Large intestine (tissue), 3 donors: ENCODE measurements around the gene RLF. TPM values are rescaled to one million over a fixed set of nuclear protein-coding genes. Genes with fewer than 3 reads are reported as not detected.

Source experiments
- DNase-seq, 2 donors: peaks; one replicate each; pipeline versions ENCODE4 v3.0.0 to v3.0.0-alpha.2; 2013
- H3K27ac ChIP-seq: one replicate; pipeline ENCODE4 v1.5.1; 2013; ENCODE audit warnings: low read length
- H3K27me3 ChIP-seq: 2 replicates; pipeline ENCODE4 v1.6.1; 2013; ENCODE audit warnings: low read length; ENCODE audit not compliant: control insufficient read depth, insufficient read depth
- H3K36me3 ChIP-seq: 2 replicates; pipeline ENCODE4 v1.6.1; 2013; ENCODE audit warnings: low read length; ENCODE audit not compliant: control insufficient read depth, insufficient read depth
- H3K4me1 ChIP-seq: one replicate; pipeline ENCODE4 v1.6.1; 2013; ENCODE audit warnings: low read length; ENCODE audit not compliant: control insufficient read depth, insufficient read depth
- H3K4me3 ChIP-seq: one replicate; pipeline ENCODE4 v1.5.1; 2013; ENCODE audit warnings: low read length
- H3K9me3 ChIP-seq: one replicate; pipeline ENCODE4 v1.6.1; 2013; ENCODE audit warnings: mild to moderate bottlenecking, low read depth, low read length, moderate library complexity; ENCODE audit not compliant: control insufficient read depth
- WGBS: methylation state at CpG from one replicate; pipeline ENCODE4 v1.1.5; 2013; ENCODE audit warnings: low lambda C conversion rate; ENCODE audit not compliant: insufficient coverage; 5-methylcytosine and 5-hydroxymethylcytosine counted together
- polyA plus RNA-seq: library from polyadenylated mRNA; unstranded; fragments of 120-200 nt; gene quantifications from one replicate; pipeline ENCODE4 v1.2.1, GENCODE V29; 2013

The RLF gene
- polyA plus RNA-seq, 1 donor: 19.0 TPM

DNA sequence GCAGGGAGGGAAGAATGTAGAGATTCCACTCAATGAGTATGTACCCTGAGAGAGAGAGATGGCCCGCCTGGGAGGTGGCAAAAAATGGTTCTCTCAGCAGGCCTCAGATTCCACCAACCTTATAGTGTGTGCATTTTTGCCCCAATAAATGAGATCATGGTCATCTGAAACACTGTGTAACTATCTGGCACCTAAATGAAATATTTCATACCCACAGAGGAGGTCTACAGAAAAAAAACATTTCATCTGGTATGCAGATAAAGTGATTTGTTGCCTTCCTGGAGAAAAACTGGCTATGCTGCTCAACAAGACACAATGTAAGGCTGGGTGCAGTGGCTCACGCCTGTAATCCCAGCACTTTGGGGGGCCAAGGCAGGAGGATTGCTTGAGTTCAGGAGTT, 91.4 kb downstream of the RLF start:
- no peaks in the 10 kb centered on the region for H3K36me3 ChIP-seq
- no CpG with 5 or more reads among the region's 2 CpGs for WGBS
- peaks cover 9% of the 10 kb centered on the region for H3K4me1 ChIP-seq
- no peak for DNase-seq
- H3K9me3 ChIP-seq: no peaks in the 10 kb centered on the region
- H3K27ac ChIP-seq: no peak overlapping the region
- no peaks in the 10 kb centered on the region for H3K27me3 ChIP-seq
- H3K4me3 ChIP-seq: no peak overlapping the region

DNA sequence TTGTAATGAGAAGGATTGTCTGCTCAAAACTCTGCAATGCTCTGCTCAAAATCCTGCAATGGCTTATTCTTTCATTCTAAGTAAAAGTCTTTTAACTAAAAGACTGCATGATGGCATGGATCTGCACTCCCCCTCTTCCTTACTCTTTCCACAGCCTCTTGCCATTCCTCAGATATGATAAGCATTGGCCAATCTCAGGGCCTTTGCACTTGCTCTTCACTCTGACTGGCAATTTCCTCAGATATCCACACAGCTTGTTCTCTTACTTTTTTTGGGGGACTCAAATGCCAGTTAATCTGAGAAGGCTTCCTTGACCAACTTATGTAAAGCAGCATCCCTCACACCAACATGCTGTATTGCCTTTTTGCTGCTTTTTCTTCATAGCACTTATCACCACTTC, 94.0 kb downstream of the RLF start:
- H3K4me3 ChIP-seq: no peak overlapping the region
- H3K36me3 ChIP-seq: peaks cover 3% of the 10 kb centered on the region
- no peak overlapping the region for H3K27ac ChIP-seq
- no peaks in the 10 kb centered on the region for H3K9me3 ChIP-seq
- peaks cover 9% of the 10 kb centered on the region for H3K4me1 ChIP-seq
- H3K27me3 ChIP-seq: no peaks in the 10 kb centered on the region
- no peak for DNase-seq

DNA sequence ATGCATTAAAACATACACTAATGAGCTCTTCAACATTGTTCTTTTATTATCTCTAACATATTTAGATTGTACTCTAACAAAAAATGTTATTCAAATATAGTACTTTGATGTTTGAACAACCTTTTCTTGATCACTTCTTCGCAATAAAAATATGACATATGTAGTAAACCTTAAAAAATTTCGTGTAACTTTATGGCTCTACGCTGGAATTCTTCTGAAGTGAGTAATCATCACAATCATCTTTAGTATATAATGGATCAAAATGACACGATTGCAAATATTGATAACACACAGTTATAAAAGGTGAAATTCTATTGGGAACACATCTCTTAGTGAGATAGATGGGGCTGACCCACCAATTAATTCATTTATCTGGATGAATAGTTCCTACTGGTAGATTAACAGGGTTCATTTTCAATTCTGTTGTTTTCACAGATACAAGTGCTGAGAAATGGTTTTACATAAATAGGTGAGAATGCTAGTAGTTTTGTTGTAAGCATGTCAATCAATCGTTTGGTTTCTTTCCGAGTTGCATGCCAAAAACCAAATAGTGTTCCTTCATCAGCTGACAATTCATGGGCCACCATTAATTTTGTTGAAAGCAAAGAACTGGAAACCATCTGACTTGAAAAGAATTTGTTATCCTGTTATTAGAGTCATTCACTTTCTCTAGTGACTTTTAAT, 95.4 kb downstream of the RLF start:
- H3K4me3 ChIP-seq: peak overlapping the region; percentile 99
- no peak for DNase-seq
- peaks cover 9% of the 10 kb centered on the region for H3K4me1 ChIP-seq
- WGBS: 14% methylated on average over 3 of the region's 6 CpGs
- peaks cover 12% of the 10 kb centered on the region for H3K36me3 ChIP-seq
- H3K9me3 ChIP-seq: no peaks in the 10 kb centered on the region
- H3K27ac ChIP-seq: peak overlapping the region; percentile 99
- H3K27me3 ChIP-seq: no peaks in the 10 kb centered on the region

GRCh38 chr1:40257313-40257687, 96.1 kb downstream of the RLF start:
- Histone ChIP-seq H3K27ac (peak overlapping the region; percentile 99), H3K36me3 (peaks cover 13% of the 10 kb centered on the region), H3K27me3 (no peaks in the 10 kb centered on the region), H3K9me3 (no peaks in the 10 kb centered on the region), H3K4me1 (peaks cover 9% of the 10 kb centered on the region), H3K4me3 (peak overlapping the region; percentile 99)
- no peak for DNase-seq
- no CpG with 5 or more reads among the region's 16 CpGs for WGBS

GRCh38 chr1:40257688-40258444, 96.7 kb downstream of the RLF start, which contains the start of gene ZMPSTE24:
ZMPSTE24 (plus strand) TSS chr1:40258236; CDS start chr1:40258272, 36 bp downstream.
- Histone ChIP-seq H3K27ac (peak within 1 kb of the TSS; percentile 99), H3K27me3 (no peaks in the 10 kb centered on the region), H3K9me3 (no peaks in the 10 kb centered on the region), H3K4me1 (peaks cover 9% of the 10 kb centered on the region), H3K36me3 (peaks cover 16% of the 10 kb centered on the region), H3K4me3 (peak within 1 kb of the TSS; percentile 99)
- DNase-seq: peak; percentile 96 to 98
- no CpG with 5 or more reads among the region's 48 CpGs for WGBS

GRCh38 chr1:40258445-40258769, 97.2 kb downstream of the RLF start:
- Histone ChIP-seq H3K27ac (peak overlapping the region; percentile 99), H3K27me3 (no peaks in the 10 kb centered on the region), H3K36me3 (peaks cover 21% of the 10 kb centered on the region), H3K4me1 (peaks cover 9% of the 10 kb centered on the region), H3K9me3 (no peaks in the 10 kb centered on the region), H3K4me3 (peak overlapping the region; percentile 99)
- DNase-seq: no peak
- no CpG with 5 or more reads among the region's 10 CpGs for WGBS

DNA sequence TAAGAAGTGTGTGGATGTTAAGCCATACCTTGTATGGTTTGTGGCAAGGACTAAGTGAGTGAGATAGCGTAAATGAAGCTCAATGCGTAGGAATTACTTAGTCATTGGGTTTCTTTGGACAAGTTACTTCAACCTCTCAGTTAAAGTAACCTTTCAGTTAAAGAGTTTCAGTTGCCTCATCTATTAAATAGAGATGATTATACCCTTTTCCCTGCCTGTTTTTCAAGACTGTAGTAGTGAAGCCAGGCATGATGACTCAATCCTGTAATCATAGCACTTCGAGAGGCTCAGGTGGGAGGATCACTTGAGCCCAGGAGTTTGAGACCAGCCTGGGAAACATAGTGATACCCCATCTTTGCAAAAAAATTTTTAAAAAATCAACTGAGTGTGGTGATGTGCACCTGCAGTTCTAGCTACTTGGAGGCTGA, 103.2 kb downstream of the RLF start:
- no peak overlapping the region for H3K27ac ChIP-seq
- 100% methylated on average over 2 of the region's 3 CpGs for WGBS

GRCh38 chr1:40265298-40265697, 104.1 kb downstream of the RLF start:
- H3K4me3 ChIP-seq: no peak overlapping the region
- no peak for DNase-seq
- H3K36me3 ChIP-seq: peaks cover 44% of the 10 kb centered on the region
- no peaks in the 10 kb centered on the region for H3K4me1 ChIP-seq
- H3K9me3 ChIP-seq: no peaks in the 10 kb centered on the region
- H3K27ac ChIP-seq: no peak overlapping the region
- H3K27me3 ChIP-seq: no peaks in the 10 kb centered on the region

More for the DNA sequence above, 103.2 kb downstream of the RLF start:
- Histone ChIP-seq H3K27me3 (no peaks in the 10 kb centered on the region), H3K36me3 (peaks cover 38% of the 10 kb centered on the region), H3K4me3 (no peak overlapping the region), H3K9me3 (no peaks in the 10 kb centered on the region), H3K4me1 (no peaks in the 10 kb centered on the region)
- DNase-seq: no peak

DNA sequence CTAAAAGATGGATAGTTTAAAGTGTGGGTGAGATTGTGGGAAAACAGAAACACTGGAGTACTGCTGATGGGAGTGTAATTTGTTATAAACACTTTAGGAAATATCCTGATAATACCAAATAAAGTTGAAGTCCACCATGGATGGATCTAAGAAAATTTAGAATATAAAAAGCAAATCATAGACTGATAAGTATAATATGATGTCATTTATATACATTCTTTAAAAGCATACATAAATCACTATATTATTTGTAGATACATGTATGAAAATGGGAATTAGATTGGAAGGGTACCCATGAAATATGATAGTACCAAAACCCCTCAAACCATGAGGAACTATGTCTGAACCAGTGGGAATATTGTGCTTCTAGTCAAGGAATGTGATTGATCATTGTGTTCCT, 104.7 kb downstream of the RLF start:
- Histone ChIP-seq H3K4me1 (no peaks in the 10 kb centered on the region), H3K36me3 (peaks cover 48% of the 10 kb centered on the region), H3K4me3 (no peak overlapping the region), H3K27me3 (no peaks in the 10 kb centered on the region), H3K27ac (no peak overlapping the region), H3K9me3 (no peaks in the 10 kb centered on the region)
- DNase-seq: no peak

- Histone ChIP-seq H3K27me3 (no peaks in the 10 kb centered on the region), H3K9me3 (no peaks in the 10 kb centered on the region), H3K4me1 (no peaks in the 10 kb centered on the region), H3K27ac (no peak overlapping the region), H3K4me3 (no peak overlapping the region), H3K36me3 (peaks cover 45% of the 10 kb centered on the region)
- WGBS: no CpG with 5 or more reads among the region's 6 CpGs
- no peak for DNase-seq
Measured at GRCh38 chr1:40266786-40267535, 105.8 kb downstream of the RLF start.
